Epithelial cell of esophagus (primary cell): ENCODE results near the gene OSBP.
"Not testable (repeated sequence)": the region's sequence is repeated elsewhere in the genome, so short reads cannot be mapped to it uniquely, and the experiment has no call there.

ENCODE experiments used
- DNase-seq: peaks from one replicate; pipeline ENCODE4 v3.0.0; 2010; ENCODE audit warnings: low read depth
- H3K4me3 ChIP-seq: 2 replicates; pipeline ENCODE4 v1.5.1; 2011; ENCODE audit warnings: mild to moderate bottlenecking, low read length, control low read depth
- CTCF ChIP-seq: IDR thresholded peaks from 2 replicates; pipeline ENCODE4 v1.5.1; 2011; ENCODE audit warnings: low read depth, mild to moderate bottlenecking, low read length, control low read depth, inconsistent platforms; ENCODE audit not compliant: insufficient read depth; ENCODE audit errors: missing control alignments

OSBP gene

GRCh38 chr11:59550368-59550841, 65.2 kb downstream of the OSBP start:
- TF ChIP-seq CTCF = peak; percentile 45
- peak; percentile 97 for DNase-seq
- H3K4me3 ChIP-seq = peak overlapping the region; percentile 78

GRCh38 chr11:59548309-59548656, 67.3 kb downstream of the OSBP start:
- DNase-seq = no peak
- H3K4me3 ChIP-seq = no peak overlapping the region
- TF ChIP-seq CTCF = no peak

GRCh38 chr11:59547605-59548308, 67.8 kb downstream of the OSBP start:
- DNase-seq, H3K4me3 ChIP-seq: not testable (repeated sequence)

- no peak overlapping the region for H3K4me3 ChIP-seq
- peak; percentile 86 for DNase-seq
- TF ChIP-seq CTCF = no peak
Measured at GRCh38 chr11:59545179-59546020, 70.2 kb downstream of the OSBP start.

GRCh38 chr11:59544869-59545178, 70.8 kb downstream of the OSBP start:
- no peak overlapping the region for H3K4me3 ChIP-seq
- DNase-seq = no peak
- TF ChIP-seq CTCF = no peak

- DNase-seq, H3K4me3 ChIP-seq: not testable (repeated sequence)
Measured at GRCh38 chr11:59543713-59544112, 71.9 kb downstream of the OSBP start.

GRCh38 chr11:59542142-59542810, 73.3 kb downstream of the OSBP start:
- no peak for DNase-seq
- no peak for TF ChIP-seq CTCF
- no peak overlapping the region for H3K4me3 ChIP-seq
